Placental pericyte (primary cell): ENCODE measurements around the gene ZNF141. TPM values are rescaled to one million over a fixed set of nuclear protein-coding genes. Genes with fewer than 3 reads are reported as not detected.

Source experiments
- small RNA-seq: library from RNA; depleted of rRNA; stranded (forward); fragments of <200 nt; gene quantifications from one replicate; pipeline ENCODE3, GENCODE V24; 2012; ENCODE audit warnings: low replicate concordance
- total RNA-seq: library from RNA; depleted of rRNA; stranded (reverse); fragments of >200 nt; gene quantifications from 2 replicates; pipeline ENCODE4 v1.2.3, GENCODE V29; 2012

Gene ZNF141
- 8.8 and 11.2 TPM in 2 replicates for total RNA-seq

DNA sequence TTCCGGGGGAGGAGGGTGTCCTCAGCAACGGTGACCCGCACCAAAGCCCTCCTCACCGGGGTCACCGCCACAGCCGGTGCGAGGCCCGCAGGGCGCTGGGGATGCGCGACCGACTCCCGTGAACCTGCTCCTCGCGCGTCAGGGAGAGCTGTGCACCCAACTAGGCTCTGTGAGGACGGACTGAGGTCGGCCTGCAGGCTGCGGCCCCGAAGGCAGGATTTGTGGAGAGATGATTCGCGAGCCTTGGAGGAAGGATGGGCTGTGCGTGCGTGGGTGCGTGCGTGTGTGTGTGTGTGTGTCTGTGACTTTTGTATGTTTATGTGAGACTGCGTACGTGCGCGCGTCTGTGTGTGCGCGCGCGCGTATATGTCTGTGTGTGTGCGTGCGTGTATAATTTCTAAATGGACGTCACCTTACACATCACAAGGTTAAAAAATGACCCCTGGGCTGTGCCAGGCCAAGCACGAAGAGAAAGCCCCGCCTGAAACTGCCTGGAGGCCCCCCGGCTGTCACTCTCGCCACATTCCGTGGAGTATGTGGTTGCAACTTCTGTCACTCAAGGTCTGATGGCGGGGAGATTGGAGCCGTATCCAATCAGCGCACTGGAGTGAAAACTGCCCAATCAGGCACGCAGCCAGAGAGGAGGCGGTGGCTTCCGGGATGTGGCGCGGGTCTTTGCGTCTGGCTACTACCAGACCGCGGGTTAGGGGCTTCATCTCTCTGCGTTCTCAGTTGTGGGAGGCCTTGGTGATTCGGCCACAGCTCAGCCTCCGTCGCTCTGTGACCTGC lies at the start of gene ZNF141:
Gene ZNF141 (plus strand): TSS at position 672 of the 789 bp plus-strand sequence. CDS start 170 bp downstream, outside the sequence.

DNA sequence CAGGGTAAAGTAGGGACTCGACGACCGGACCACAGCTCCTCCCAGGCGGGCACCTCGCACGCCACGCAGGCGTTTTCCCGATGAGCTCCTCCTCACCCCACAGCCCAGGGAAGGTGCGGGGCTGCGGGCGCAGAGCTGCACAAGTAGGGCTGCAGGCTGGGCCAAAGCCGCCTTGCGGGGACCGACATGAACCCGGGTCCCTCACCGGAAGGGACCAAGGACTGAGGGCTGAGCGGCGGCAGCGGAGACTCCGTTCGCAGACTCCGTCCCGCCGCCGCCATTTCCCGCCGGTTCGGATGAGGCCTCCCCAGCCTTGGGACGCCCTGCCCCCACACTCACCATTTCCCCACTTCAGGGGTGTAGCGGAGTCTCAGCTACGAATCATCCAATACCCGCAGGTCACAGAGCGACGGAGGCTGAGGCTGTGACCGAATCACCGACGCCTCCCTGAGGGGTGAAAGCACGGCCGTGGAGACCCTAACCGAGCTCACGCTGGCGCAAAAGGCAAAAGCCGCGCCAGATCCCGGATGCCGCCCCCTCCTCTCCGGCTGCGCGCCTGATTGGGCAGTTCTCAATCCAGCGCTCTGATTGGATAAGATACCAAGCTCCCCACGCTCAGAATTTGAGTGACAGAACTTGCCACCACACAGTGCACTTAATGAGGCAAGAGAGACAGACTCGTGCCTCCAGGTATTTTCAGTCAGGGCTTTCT lies 32.5 kb upstream of the ZNF141 start, which contains the start of gene ZNF732:
Gene ZNF732 (minus strand): TSS at position 506 of the 712 bp plus-strand sequence. CDS start 164 bp downstream, at position 342.

Small RNA genes within 50 kb of the gene (small RNA-seq; reads per million reads assigned to genes)
- gene AC079140.2 (not detected), gene MIR571 (not detected), gene ZNF519P4 (not detected)

Other genes with a start within 250 kb of the ZNF141 start
- gene ZNF718, start 213.3 kb upstream of the ZNF141 start, total RNA-seq: 4.8 and 7.4 TPM in 2 replicates
- under 0.01 and 0.44 TPM in 2 replicates for gene ZNF732, start 32.3 kb upstream of the ZNF141 start, total RNA-seq
- gene ZNF721, start 161.3 kb downstream of the ZNF141 start, total RNA-seq: 10.3 and 15.7 TPM in 2 replicates
- gene PIGG, start 161.4 kb downstream of the ZNF141 start, total RNA-seq: 46.6 and 52.3 TPM in 2 replicates
- not detected in 2 replicates for gene TMEM271, start 238.5 kb downstream of the ZNF141 start, total RNA-seq